Thyroid gland (tissue), 4 donors: ENCODE measurements around the gene ACAA1.

ENCODE experiments used
- POLR2A ChIP-seq, 2 donors: fragments of 450-650 bp; IDR thresholded peaks; one replicate each; pipeline ENCODE4 v1.6.1; 2017; ENCODE audit warnings: antibody characterized with exemption in 2 of 2, mild to moderate bottlenecking in 2 of 2, moderate library complexity in 1 of 2
- TF ChIP-seq, protein P1 (sequence below), 6 experiments: fragments of 200-600 bp in 3 of 6; fragments of 450-650 bp in 3 of 6; sonication (generic) in 3 of 6; IDR thresholded peaks; one replicate each; pipeline ENCODE4 v1.5.1; 2016 to 2019; ENCODE audit warnings: antibody characterized with exemption in 6 of 6, mild to moderate bottlenecking in 2 of 6, inconsistent platforms in 1 of 6, moderate library complexity in 1 of 6

DNA sequence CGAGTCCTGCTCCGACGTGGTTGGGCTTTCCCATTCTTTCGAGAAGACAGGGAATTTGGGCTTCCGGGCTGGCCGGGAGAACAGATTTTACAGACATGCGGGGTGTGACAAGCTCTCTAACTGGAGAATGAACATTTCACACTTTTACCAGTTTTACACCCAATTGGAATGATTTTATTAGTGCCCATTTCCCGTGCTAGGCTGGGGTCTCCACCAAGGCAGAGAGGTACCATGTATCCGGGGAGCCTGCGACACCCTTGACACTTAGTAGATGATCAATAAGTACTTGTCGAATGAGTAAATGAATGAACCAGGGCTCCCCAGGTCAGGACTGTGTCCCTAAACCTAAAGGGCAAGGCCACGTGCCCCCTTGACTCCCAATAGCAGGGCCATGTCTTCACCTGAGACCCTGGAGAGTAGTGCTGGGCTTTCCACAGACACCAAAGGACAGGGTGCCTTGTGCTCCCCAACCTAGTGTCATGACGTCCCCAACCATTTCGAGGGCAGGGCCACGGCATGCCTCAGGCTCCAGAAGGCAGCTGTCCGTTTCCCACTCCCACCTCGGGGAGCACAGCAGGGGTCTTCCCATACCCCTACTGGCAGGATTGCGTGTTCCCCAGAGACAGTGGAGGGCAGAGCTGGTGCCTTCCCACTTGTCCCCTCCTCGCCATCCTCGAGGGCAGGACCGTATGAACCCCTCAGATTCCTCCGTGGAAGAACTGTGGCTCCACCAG, 855 bp upstream of the ACAA1 start:
- TF ChIP-seq POLR2A (IDR thresholded peaks at IDR 0.05), result no peak
- TF ChIP-seq, protein P1, sequence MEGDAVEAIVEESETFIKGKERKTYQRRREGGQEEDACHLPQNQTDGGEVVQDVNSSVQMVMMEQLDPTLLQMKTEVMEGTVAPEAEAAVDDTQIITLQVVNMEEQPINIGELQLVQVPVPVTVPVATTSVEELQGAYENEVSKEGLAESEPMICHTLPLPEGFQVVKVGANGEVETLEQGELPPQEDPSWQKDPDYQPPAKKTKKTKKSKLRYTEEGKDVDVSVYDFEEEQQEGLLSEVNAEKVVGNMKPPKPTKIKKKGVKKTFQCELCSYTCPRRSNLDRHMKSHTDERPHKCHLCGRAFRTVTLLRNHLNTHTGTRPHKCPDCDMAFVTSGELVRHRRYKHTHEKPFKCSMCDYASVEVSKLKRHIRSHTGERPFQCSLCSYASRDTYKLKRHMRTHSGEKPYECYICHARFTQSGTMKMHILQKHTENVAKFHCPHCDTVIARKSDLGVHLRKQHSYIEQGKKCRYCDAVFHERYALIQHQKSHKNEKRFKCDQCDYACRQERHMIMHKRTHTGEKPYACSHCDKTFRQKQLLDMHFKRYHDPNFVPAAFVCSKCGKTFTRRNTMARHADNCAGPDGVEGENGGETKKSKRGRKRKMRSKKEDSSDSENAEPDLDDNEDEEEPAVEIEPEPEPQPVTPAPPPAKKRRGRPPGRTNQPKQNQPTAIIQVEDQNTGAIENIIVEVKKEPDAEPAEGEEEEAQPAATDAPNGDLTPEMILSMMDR (IDR thresholded peaks at IDR 0.05), result no peak
